Omental fat pad (tissue), 4 donors: ENCODE results near the gene INPP5D. TPM values are rescaled to one million over a fixed set of nuclear protein-coding genes. Genes with fewer than 3 reads are reported as not detected.

ENCODE experiments used
- ATAC-seq: fragments of 150-250 bp; one replicate; pipeline ENCODE4 v1.9.1; 2016; ENCODE audit warnings: mild to moderate bottlenecking, moderate library complexity; ENCODE audit not compliant: low FRiP score
- DNase-seq: peaks from one replicate; pipeline ENCODE4 v3.0.0-alpha.2; 2019; ENCODE audit warnings: low spot score
- CTCF ChIP-seq, 3 donors: fragments of 450-650 bp; IDR thresholded peaks; one replicate each; pipeline ENCODE4 v1.5.1; 2016 to 2017; ENCODE audit warnings: antibody characterized with exemption in 3 of 3, mild to moderate bottlenecking in 3 of 3, moderate library complexity in 2 of 3
- total RNA-seq, 4 donors: library from RNA; depleted of rRNA; stranded (reverse); fragments of >200 nt; gene quantifications; one replicate each; pipeline ENCODE4 v1.1.0, GENCODE V29; 2016

Gene INPP5D
- total RNA-seq, 4 donors from 2014 or later = 17.9 to 55.8 (median 27.6) TPM

DNA sequence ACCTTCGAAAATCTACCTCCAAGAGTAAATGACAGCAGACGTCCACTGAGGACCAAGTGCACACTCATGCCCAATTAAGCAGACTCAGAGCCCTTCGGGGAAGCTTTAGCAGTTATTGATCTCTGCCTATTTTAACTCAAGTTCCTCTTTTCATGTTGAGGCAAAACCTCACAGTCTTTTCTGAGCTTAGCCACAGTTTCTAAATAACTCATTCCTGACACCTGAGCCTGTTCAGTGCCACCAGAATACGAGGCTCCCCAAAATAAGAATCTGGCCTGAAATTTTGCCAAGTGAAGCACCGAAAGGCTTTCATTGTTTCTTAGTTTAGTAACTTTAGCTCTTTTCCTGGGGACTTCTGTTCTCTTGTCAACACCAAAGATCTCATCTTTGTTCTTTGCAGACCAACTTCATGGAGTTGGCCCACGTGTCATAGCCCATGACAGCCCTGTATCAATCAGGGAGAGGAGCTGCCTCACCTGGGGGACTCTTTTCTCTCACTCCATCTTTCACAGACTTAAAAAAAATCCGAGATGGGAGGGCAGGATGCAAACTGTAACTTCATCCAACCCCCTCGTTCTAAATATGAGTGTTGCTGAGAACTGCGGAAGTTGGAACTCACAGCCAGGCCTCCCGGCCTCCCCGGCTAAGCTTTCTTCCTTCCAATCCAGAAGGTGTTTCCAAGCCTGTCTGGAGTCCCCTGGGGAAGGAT lies 22.2 kb downstream of the INPP5D start:
- no peak for TF ChIP-seq CTCF (IDR thresholded peaks at IDR 0.05)
- no peak for ATAC-seq
- DNase-seq = no peak

DNA sequence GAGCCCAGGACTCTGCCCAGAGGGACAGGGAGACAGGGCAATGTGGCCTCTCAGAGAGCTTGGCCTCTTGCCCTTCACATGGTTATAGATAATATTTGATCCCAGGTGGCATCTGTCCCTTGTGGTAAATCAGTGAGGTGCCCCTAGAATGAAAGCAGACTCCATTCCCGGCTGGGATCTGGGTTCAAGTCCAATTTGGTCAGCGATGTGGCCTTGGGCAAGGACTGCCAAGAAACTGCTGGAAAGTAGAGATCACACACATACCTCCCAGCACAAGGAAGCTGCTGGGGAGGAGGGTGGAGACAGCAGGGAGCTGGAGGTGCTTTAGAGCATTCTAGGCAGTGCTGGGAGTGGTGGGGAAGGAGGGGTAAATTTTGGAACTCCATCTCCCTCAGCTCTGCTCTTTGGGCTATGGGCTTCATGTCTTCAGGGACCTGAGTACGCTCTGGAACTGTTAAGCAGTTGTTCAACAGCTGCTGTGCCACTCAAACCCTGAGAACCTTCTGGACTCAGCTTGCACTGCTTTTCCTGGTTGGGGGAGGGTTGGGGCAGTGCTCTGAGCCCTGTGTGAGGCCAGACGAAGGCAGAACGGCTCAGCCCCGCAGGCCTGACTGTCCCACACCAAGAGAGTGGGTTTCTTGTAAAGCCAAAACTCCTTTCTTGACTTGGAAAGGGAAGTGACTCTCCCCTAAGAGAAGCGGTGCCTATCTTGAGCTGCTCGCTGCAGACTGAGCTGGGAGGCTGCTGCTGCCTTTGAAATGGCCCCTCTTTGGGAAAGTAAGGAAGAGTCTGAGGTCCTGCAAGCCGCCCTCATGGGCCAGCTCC lies 23.0 kb downstream of the INPP5D start:
- no peak for TF ChIP-seq CTCF (IDR thresholded peaks at IDR 0.05)
- ATAC-seq (no peak), DNase-seq (no peak)

GRCh38 chr2:233083782-233084181 lies 23.6 kb downstream of the INPP5D start:
- ATAC-seq = no peak
- no peak for DNase-seq
- no peak for TF ChIP-seq CTCF (IDR thresholded peaks at IDR 0.05)

- no peak for DNase-seq
- TF ChIP-seq CTCF (IDR thresholded peaks at IDR 0.05) = no peak
- ATAC-seq = peak; percentile 37
Observed at GRCh38 chr2:233084488-233084887, 24.3 kb downstream of the INPP5D start.

DNA sequence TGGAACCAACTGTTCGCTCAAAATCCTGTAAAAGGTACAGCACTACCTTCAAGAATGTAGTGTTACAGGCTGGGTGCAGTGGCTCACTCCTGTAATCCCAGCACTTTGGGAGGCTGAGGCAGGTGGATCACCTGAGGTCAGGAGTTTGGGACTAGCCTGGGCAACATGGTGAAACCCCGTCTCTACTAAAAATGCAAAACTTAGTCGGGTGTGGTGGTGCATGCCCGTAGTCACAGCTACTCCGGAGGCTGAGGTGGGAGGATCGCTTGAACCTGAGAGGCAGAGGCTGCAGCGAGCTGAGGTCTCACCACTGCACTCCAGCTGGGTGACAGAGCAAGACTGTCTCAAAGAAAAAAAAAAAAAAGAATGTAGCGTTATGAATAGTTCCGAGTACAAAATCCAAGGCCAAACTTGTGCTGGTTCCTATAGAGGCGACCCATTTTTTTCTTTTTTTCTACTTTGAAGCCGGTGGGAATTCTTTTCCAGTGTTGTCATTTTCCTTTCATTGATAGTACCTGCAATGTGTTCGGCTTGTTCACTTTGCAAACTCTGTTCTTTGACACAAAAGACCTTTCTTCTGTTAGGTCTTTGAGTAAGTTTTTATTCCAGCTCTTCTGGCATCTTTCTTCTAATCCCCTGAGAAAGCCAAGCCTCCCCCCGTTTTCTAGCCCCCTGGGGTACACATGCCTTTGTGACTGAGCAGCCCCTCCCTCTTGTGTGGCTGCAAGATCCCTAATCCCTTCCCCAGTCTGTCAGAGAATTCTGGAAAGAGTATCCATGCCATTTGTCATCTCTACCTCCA lies 25.1 kb downstream of the INPP5D start:
- ATAC-seq (no peak), DNase-seq (no peak)
- no peak for TF ChIP-seq CTCF (IDR thresholded peaks at IDR 0.05)

DNA sequence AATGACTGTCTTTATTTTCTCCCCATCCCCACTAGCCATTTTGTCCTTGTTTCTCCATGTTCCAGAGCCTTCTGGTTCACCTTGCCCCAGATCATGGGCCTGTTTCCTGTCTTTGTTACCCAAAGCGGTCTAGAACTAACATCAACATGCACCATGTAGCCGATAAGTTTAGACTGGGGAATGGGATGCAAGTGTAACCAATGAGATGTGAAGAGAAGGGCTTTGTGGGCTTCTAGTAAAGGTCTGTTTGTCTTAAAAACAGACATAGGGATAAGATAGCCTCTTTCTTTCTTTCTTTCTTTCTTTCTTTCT lies 25.7 kb downstream of the INPP5D start:
- no peak for ATAC-seq
- DNase-seq = no peak
- no peak for TF ChIP-seq CTCF (IDR thresholded peaks at IDR 0.05)
